ENCODE results near the gene GNB1. TPM values are rescaled to one million over a fixed set of nuclear protein-coding genes. Genes with fewer than 3 reads are reported as not detected.
A peak's percentile ranks its signal among the peaks of the same experiment; 100 is the strongest.

The GNB1 gene
- total RNA-seq, 1 experiment from 2014 or later, result 137 TPM

DNA sequence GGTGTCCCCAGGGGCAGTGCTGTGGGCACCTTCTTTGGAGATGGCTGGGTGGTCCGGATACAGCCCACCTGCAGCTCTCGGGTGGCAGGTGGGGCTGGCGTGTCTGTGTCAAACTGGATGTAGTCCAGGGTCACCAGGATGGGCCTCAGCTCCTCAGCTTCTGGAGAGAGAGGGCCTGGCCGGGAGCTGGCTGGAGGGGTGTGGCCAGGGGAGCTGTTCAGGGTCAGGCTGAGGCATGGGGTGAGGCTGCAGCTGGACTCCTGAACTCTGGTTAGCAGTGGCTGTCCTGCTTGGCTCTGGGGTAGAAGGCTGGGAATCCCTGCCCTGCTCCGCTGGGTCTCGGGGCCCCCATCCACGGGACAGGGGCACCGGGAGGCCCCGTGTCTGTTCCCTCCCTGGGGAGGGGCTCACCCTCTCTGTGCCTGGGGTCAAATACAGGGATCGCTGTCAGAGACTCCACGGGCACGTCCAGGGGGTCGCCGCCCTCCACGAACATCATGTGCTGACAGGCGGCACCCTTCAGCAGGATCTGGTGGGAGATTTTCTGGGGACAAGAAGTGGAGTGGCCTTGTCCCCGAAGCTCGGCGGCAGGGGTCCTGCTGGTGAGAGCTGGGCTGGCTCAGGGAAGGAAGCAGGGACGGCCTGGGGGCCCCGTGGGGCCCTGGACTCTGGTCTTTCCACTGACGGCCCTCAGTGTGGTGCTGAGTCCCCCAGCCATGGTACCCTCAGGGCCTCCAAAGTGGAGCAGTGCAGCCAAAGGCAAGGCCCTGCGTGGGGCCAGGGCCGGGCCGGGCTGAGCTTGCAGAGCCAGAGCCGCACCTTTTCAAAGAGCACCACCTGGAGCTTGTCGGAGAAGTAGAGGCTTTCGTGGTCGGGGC, 32.3 kb upstream of the GNB1 start:
- DNase-seq (ENCODE audit: low read depth), result no peak

DNA sequence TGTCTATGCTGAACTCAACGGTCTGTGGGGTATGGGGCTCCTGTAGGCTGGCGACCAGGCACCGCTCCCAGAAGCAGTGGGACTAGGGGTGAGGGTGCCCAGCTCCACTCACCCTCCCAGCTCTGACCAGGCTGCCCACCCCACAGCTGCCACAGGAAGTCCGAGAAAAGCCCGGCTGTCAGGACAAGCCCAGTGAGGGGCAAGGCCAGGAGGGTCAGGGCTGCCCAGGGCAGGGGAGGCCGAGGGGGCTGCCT, 31.7 kb upstream of the GNB1 start:
- DNase-seq (ENCODE audit: low read depth), result no peak

DNA sequence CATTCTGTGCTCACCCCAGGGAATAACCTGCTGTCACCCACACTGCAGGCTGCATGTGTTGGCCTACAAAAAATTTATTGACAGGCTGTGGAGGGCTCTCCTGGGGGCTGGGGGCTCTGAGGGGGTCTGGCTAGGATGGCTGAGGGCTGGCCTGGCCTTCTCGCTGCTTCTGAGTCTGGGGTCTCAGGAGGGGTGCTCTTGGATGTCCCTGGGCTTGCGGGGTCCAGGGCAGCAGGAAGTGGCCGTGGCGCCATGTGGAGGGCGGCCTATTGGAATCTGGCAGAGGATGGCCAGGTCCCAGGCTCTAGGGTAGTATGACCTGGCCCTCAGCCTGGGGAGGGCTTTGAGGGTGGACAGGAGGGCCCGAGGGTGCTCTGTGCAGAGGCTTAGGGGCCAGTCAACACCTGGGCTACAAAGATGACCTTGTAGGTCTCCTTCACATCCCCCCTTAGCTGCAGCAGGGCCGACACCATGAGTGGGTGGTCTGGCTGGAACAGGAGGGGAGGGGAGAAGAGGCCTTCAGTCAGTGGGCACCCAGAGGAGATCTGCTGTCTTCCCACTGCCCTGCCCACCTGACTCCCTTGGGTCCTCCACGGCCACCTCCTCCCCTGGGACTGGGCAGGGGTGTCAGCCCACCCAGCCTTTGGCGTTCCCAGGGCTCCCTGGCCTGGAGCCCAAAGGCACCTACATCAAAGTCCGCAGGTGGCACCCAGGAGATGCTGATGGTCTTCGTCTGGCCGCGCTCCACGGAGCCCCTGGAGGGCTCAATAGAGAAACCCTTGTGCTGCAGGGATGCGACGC, 31.2 kb upstream of the GNB1 start:
- no peak for DNase-seq (ENCODE audit: low read depth)

DNA sequence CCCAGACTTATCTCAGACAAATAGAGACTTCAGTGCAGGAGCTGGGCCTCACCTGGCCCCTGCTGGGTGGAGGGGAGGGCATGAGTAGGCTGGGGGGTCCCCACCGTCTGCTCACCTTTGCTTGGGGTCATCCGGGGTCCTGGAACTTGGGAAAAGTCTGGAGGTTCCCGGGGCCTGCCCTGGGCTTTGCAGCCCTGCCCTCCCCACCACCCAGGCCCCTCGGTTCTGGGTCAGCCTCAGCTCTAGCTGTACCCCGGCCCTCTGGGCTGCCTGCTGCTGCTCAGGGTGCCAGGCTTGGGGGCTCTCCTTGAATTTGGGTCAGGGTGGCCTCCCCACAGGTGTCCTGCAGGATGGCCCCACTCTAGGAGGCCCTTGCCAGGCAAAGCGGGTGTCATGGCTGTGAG, 30.6 kb upstream of the GNB1 start:
- no peak for DNase-seq (ENCODE audit: low read depth)

DNA sequence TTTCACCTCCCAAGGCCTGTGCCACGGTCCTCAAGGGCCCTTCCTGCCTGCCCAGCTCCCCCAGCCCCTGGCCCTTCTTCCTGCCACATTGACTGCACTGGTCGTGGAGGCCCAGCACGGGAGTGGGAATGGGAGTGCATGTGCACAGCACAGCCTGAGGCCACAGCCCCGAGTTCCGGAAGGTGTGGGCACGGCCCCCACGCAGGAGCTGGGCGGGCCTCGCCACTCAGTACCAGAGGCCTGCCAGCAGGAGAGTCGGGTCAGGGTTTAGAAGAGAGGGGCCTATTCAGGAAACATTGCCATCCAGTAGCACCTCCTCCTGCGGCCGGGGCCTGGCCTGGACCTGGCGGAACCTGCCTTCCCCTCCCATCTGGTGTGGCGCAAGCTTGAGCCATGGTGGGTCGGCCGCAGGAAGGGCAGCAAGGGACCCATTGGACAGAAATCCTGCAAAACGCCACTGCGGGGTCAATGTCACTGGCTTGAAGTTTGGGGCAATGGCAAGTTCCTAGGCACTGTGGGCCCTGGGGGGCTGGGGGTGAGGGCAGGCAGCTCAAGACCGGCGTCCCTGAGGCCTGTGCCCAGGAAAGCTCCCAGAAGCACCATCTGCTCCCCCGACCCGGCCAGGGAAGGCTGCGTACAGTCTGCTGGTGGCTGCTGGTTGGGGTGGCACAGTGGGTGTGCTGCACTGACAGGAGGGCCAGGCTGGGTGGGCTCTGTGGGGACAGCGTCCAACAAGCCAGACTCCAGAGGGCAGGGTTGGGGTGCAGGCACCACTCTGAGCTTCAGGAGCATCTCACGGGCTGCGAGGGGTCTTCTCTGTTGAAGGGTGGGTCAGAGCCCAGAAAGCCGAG, 29.9 kb upstream of the GNB1 start:
- DNase-seq (ENCODE audit: low read depth), result no peak

DNA sequence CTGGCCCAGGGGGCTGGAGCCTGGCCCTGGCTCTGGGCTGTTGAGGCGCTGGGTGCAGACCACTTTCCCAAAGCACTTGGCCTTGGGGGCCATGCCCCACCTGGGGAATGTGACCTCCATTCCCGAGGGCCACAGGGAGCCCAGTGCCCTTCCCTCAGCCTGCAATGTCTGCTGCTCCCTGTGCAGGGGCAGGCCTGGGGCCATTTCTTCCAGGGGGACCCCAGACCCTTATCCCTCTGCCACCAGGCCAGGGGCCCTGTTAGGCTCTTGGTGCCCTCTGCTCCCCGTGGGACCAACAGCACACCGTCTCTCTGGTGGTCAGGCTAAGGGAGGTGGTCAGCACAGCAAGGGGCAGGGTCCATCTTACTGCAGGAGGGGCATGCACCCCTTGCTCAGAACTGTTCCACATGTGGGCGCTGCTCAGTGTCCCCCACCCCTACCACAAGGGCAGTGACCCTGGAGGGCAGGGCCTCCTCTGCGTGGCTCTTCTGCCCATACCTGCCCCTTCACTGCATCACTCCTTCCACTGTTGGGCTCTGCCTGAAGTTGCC, 29.2 kb upstream of the GNB1 start:
- no peak for DNase-seq (ENCODE audit: low read depth)

DNA sequence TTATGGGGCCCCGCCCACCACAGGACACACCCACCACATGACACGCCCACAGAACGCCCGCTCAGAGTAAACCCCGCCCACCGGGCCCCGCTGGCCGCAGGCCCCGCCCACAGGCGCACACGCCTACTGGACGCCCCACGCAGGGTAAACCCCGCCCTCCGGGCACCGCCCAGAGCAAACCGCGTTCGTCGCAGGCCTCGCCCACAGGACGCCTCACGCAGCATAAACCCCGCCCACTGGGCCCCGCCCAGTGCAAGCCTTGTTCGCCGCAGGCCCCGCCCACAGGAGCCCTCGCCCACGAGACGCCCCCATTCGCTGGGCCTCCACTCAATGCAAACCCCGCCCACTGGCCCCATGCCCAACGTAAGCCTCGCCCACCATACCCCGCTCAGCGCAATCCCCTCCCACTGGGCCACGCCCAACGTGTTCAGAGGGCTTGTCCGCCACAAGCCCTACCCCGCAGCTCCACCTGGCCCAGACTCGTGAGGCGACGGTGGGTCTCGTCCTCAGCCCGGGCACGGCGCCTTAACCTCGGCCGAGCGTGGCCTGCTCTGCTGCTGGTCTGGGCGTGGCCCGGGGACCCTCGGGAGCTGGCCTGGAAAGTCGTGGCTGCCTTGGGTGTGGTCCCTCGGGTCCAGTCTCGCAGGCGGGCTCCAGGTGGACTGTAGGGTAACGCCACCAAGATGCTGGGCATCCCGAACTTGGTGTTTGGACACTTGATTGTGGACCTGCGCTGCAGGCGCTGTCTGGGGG, 28.6 kb upstream of the GNB1 start:
- peak; percentile 71 for DNase-seq (ENCODE audit: low read depth)

DNA sequence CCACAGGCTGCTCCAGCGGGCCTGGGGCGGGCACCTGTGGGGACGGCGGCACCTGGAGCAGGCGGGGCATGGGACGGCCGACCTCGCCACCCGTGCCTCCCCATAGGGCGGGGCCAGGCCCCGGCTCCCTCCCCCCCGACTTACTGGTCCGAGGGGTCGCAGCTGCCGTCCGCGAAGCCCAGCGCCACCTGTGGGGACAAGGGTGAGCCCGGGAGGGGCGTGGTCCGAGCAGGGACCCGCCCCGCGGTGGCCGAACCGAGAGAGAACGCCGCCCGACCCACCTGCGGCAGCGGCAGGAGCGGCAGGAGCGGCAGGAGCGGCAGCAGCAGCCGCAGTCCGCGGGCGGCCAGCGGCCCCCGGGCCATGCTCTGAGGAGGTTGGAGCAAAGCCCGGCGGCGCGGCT, 28.0 kb upstream of the GNB1 start, which contains the start of gene TMEM52:
Gene TMEM52, minus strand, starts transcription at position 379 of the 403 bp plus-strand sequence. Its CDS starts 14 bp downstream, at position 365.
- no peak for DNase-seq (ENCODE audit: low read depth)

DNA sequence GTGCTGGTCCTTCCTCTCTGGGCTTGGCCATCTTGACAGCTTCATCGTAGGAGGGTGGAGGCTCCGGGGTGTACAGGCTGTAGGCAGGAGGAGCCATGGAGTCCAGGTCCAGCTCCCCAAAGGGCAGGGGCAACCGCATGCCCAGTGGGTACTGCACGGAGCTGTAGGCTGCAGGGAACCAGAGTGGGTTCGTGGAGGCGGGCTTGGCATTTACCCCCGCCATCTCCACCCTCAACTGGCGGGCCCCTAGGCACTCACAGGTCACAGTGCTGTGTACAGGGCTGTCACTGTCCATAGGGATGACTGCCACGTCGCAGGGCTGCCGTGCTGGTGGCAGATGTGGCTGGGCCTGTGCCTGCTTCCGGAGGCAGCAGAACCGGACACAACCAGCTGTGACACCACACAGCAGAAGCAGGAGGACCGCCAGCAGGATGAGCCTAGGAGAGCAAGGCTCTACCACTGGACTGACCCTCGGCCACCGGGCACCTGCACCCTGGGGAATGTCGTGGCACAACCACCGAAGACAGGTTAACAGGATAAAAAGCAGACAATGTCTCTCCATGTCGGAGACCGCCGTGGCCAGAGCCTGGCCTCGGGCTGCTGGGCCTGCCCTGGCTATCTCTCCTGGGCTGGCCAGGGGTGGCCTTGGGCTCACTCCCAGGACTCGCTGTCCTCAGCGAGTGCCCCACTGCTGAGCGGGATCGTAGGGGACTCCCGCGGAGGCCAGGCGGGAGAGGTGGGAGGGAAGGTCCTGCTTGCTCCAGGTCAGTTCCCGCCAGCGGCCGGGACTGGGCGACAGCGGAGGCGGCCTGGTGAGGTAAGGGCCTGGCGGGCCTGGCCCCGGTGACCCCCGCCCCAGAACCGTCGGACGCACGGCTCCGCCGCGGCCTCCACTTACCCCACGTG, 27.4 kb upstream of the GNB1 start:
- no peak for DNase-seq (ENCODE audit: low read depth)

DNA sequence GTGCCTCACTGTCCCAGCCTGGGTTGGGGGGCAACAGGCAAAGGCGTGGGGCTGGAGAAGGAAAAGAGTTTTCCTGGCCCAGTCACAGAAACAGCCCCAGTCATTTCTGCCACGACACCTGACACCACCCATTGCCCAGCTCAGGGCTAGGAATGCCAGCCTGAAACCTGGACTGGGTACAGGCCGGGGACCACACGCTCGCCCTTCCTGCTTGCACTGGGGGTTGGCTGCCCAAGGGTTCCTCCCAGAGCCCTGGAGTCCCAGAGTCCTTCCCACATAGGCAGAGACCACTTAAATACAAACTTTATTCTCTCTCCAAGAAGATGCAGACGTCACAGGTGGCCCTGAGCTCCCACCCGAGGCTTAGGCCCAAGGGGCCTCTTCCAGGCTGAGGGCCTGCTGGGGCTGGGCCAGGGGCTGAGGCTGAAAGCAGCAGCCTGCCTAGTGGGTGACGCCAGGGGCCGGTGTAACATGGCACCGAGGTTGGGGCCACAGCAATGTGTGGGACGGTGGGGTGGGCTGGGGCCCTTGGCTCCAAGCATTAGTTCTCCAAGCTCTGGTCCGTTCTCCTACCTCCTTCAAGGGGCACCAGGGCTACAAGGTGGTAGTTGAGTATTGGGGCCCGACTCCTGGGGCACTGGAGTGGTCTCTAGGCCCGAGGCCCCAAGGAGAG, 26.6 kb upstream of the GNB1 start:
- DNase-seq (ENCODE audit: low read depth), result no peak

DNA sequence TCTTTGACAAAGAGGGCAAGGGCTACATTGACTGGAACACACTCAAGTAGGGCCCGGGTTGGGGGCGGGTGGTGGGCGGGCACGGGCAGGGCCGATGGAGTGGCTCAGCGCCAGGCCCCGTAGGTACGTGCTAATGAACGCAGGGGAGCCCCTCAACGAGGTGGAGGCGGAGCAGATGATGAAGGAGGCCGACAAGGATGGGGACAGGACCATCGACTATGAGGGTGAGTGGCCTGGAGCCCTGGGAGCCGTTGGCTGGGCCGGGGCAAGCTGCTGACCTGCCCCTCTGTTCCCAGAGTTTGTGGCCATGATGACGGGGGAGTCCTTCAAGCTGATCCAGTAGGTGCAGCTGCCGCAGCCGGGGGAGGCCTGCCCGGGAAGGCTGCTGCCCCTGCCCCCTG, 26.0 kb upstream of the GNB1 start:
- no peak for DNase-seq (ENCODE audit: low read depth)

DNA sequence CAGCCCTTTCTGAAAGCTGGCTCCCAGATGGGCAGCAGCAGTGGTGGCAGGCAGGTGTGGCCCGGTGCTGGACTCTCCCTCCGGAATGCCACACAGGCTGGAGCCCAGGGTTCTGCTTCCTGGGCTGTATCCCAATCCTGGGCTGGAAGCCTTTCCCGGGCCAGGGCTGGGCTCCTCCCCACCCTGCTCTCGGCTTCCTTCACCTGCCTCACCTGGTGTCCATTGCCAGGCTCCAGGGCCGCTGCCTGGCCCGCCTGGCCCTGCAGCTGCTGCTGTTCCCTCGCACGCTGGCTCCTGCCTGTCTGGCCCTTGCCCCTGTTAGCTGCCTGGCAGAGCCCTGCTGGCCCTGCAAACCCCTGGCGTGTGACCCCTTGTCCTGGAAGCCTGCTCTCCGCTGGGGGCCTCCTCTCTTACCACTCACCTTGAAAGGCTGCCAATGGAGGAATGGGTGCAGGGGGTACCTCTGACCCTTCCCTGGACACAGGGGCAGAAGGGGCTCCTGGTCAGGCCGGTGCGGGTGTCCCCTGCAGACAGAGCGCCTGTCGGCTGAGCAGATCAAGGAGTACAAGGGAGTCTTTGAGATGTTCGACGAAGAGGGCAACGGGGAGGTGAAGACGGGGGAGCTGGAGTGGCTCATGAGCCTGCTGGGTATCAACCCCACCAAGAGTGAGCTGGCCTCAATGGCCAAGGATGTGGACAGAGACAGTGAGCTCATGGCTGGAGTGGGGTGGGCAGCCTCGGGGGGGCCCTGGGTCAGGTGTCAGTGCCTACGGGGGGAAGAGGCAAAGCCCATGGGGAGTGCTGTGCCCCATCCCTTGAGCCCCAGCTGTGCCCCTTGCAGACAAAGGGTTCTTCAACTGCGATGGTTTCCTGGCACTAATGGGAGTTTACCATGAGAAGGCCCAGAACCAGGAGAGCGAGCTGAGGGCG, 25.3 kb upstream of the GNB1 start:
- DNase-seq (ENCODE audit: low read depth), result no peak

DNA sequence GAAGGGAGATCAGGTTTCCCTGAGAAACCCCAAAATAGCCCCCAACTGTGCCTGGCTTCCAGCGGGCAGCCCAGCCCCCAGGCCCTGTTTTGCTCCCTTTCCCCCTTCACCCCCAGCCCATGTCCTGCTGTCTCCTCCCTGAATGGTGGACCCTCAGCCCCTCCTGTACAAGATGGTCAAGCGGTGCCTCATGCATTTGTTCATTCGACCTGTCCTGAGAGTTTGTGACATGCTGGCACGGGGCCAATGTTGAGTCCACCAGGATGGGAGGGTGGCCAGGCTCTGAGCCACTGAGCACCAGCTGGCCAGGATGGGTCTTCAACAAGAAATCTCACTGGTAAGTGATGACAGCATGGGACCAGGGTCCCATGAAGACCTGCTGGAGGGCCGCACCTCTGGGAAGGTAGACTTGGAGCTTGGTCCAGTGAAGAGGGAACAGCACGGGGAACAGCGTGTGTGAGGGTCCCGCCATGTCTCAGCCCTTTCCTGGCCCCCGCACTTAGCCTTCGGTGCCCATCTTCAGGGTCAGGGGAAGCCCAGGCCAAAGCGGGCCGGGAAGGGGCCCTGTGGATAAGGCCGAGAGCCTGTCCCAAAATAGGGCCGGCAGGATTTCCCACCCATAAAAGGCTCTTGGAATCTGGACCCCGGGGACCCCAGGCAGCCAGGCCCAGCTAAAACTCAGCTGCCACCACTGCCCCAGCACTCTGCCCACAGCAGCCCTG, 24.2 kb upstream of the GNB1 start, which contains the start of gene CALML6:
Gene CALML6, plus strand, starts transcription at position 290 of the 722 bp plus-strand sequence. Its CDS starts 21 bp downstream, at position 311.
- no peak for DNase-seq (ENCODE audit: low read depth)

DNA sequence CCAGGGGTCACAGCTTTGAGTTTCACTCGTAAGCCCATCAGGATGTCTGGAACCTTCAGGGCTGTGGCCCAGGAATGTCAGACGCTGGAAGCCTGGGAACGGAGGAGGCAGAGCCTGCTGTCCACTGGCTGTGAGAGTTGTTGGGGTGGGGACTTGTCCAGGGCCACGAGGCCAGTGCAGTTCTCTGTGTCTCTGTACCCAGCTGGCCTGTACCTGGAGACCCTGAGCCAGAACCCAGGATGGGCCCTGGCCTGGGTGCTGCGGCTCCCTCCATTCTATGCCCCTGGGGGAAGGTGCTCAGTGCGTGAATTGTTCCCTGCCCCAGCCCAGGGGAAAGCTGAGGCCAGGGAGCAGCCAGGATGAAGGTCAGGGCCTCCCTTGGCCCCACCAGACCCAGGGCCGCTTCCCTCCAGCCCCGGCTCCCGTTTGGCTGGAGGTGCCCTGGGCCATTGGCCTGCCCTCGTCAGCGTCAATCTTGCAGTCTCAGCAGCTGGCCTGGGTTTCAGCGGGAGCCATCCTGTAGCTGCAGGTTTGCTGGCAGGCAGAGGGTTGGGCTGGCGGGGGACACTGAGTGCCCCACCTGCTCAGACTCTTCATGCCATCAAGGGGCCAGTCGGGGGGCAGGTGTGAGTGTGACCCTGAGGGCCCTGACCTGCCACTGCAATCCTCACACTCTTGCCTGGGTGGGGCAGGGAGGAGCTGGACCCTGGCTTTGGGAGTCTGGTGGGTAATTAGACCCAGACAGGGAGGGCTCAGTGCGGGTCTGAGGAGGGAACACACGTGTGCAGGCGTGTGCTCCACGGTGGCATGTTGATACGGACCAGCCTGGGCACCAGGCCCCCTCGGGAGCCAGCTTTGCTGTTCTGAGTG, 23.4 kb upstream of the GNB1 start:
- no peak for DNase-seq (ENCODE audit: low read depth)

DNA sequence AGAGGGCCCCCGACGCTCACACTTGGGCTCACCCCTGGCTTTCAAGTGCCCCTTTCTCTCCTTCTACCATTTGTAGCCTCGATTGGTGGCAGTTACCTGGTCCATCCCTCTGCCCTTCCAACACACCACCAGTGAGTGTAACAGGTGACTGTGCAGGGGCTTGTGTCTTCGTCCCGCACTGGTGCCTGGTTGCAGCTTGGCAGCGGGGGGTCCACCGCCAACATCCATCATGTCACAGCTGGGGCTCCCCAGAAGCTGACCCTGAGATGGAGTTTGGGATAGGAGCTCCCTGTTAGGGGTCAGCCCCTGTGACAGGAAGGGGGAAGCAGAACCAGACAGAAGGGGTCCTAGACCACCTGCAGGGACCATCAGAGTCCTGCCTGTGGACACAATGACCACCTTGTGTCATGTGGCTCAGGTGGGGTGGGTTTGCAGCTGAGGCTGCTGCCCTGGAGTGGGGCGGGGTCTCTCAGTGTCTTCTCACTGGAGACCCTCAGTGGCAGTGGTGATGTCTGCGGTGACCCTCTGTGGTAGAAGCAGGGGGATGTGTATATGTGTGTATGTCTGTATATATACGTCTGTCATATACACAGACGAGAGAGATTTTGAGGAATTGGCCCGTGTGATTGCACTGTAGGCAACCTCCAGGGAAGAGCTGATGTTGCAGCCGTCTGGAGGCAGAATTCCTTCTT, 20.6 kb upstream of the GNB1 start:
- DNase-seq (ENCODE audit: low read depth), result no peak

All from M059J (cell line).